Osteoblast (primary cell): Measurements from ENCODE around the gene MAGOH. TPM values are rescaled to one million over a fixed set of nuclear protein-coding genes. Genes with fewer than 3 reads are reported as not detected.

Experiments
- DNase-seq: peaks from one replicate; pipeline ENCODE4 v3.0.0; 2011; ENCODE audit warnings: low spot score, mixed read lengths; ENCODE audit not compliant: insufficient read length; ENCODE audit errors: missing footprints
- H2AFZ ChIP-seq: 2 replicates; pipeline ENCODE4 v1.6.0; 2011; ENCODE audit warnings: mild to moderate bottlenecking, low read length
- H3K27ac ChIP-seq: 2 replicates; pipeline ENCODE4 v1.5.1; 2011; ENCODE audit warnings: mild to moderate bottlenecking, low read depth, low read length, moderate library complexity
- H3K27me3 ChIP-seq: 2 replicates; pipeline ENCODE4 v1.6.0; 2012; ENCODE audit warnings: mild to moderate bottlenecking, control low read depth, inconsistent platforms, low read length, moderate library complexity; ENCODE audit not compliant: insufficient read depth
- H3K36me3 ChIP-seq: 2 replicates; pipeline ENCODE4 v1.5.1; 2011; ENCODE audit warnings: mild to moderate bottlenecking, low read length, control low read depth, moderate library complexity; ENCODE audit not compliant: insufficient read depth
- H3K4me1 ChIP-seq: 2 replicates; pipeline ENCODE4 v1.5.1; 2011; ENCODE audit warnings: mild to moderate bottlenecking, low read length, control low read depth, moderate library complexity; ENCODE audit not compliant: insufficient read depth
- H3K4me2 ChIP-seq: 2 replicates; pipeline ENCODE4 v1.6.0; 2011; ENCODE audit warnings: mild to moderate bottlenecking, low read length; ENCODE audit not compliant: insufficient read depth
- H3K4me3 ChIP-seq: fragments of 200-600 bp; sonication (generic); 3 replicates; pipeline ENCODE4 v1.5.1; 2012; ENCODE audit warnings: mild to moderate bottlenecking, low read length, inconsistent platforms; ENCODE audit not compliant: insufficient read depth
- H3K79me2 ChIP-seq: 2 replicates; pipeline ENCODE4 v1.6.0; 2012; ENCODE audit warnings: mild to moderate bottlenecking, low read length, control low read depth, inconsistent platforms; ENCODE audit not compliant: insufficient read depth
- H3K9me3 ChIP-seq: 2 replicates; pipeline ENCODE4 v1.5.1; 2011; ENCODE audit warnings: low read depth, low read length, control low read depth
- H4K20me1 ChIP-seq: 2 replicates; pipeline ENCODE4 v1.6.0; 2012; ENCODE audit warnings: mild to moderate bottlenecking, low read length, control low read depth; ENCODE audit not compliant: insufficient read depth
- total RNA-seq: library from RNA; depleted of rRNA; stranded (reverse); fragments of >200 nt; gene quantifications from 2 replicates; pipeline ENCODE4 v1.2.3, GENCODE V29; 2012
- TF ChIP-seq, protein P1 (sequence below): IDR thresholded peaks from 2 replicates; pipeline ENCODE4 v1.5.1; 2011; ENCODE audit warnings: mild to moderate bottlenecking, low read depth, low read length, moderate library complexity; ENCODE audit errors: extremely low read depth

The MAGOH gene
- total RNA-seq, 1 donor: 22.8 TPM

DNA sequence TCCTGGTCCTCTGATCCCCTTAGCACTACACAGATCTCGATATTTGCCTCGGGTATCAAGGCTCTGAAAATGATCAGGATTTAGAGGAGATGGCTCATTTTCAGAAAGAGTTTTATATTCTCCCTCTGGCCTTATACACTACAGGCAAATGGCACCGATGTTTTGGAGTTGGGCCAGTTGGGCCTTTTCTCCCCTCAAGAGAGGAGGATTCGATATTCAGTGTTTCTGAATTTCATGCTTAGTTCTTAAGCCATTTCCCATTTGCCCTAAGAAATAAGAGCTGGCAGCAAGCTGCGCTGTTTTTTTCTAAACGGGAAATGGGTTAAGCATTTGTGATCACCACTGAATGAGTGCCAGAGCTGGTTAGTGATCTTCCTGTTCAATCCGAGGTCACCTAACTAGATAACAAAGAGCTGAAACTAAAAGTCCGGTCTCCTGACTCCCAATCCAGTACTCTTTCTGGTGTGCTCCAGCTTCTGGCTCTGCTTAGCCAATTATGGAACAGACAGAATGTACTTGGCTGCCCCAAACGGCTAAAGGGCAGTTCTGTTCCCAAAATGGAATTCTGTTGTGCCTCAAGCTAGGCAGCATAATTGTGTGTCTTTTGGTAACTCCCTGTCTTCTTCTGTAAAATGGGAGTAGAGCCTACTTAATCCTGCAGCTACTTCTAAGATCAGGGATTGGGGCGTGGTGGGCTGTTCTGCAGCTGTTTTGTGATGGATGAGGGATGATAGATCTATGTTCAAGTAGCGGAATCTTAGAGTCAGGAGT is 42.9 kb downstream of the MAGOH start:
- TF ChIP-seq, protein P1, sequence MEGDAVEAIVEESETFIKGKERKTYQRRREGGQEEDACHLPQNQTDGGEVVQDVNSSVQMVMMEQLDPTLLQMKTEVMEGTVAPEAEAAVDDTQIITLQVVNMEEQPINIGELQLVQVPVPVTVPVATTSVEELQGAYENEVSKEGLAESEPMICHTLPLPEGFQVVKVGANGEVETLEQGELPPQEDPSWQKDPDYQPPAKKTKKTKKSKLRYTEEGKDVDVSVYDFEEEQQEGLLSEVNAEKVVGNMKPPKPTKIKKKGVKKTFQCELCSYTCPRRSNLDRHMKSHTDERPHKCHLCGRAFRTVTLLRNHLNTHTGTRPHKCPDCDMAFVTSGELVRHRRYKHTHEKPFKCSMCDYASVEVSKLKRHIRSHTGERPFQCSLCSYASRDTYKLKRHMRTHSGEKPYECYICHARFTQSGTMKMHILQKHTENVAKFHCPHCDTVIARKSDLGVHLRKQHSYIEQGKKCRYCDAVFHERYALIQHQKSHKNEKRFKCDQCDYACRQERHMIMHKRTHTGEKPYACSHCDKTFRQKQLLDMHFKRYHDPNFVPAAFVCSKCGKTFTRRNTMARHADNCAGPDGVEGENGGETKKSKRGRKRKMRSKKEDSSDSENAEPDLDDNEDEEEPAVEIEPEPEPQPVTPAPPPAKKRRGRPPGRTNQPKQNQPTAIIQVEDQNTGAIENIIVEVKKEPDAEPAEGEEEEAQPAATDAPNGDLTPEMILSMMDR: no peak
- Histone ChIP-seq H3K79me2 (peaks cover 26% of the 10 kb centered on the region), H3K4me3 (no peak overlapping the region), H3K9me3 (no peaks in the 10 kb centered on the region), H3K4me1 (peaks cover 21% of the 10 kb centered on the region), H2AFZ (peak overlapping the region; percentile 86), H3K27ac (no peak overlapping the region), H3K4me2 (peak overlapping the region; percentile 93), H4K20me1 (no peaks in the 10 kb centered on the region), H3K36me3 (peaks cover 5% of the 10 kb centered on the region), H3K27me3 (no peaks in the 10 kb centered on the region)
- no peak for DNase-seq

DNA sequence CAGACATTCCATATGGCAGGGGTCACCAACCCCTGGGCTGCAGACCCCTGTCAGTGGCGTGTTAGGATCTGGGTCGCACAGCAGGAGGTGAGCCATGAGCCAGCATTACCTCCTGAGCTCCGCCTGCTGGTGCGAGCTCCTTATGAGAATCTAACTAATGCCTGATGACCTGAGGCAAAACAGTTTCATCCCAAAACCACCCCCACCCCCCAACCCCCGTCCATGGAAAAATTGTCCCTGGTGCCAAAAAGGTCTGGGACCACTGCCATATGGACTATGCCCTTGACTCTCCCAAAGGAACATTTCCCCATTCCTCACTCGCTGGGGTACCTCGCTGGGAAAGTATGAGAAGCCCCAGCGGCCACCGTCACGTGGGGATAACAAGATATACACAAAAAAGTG is 48.1 kb downstream of the MAGOH start:
- H4K20me1 ChIP-seq: no peaks in the 10 kb centered on the region
- peaks cover 6% of the 10 kb centered on the region for H3K4me1 ChIP-seq
- TF ChIP-seq, protein P1: peak; percentile 4
- no peak overlapping the region for H3K4me2 ChIP-seq
- DNase-seq: no peak
- no peaks in the 10 kb centered on the region for H3K27me3 ChIP-seq
- no peak overlapping the region for H3K4me3 ChIP-seq
- no peak overlapping the region for H2AFZ ChIP-seq
- H3K36me3 ChIP-seq: no peaks in the 10 kb centered on the region
- no peak overlapping the region for H3K27ac ChIP-seq
- H3K79me2 ChIP-seq: no peaks in the 10 kb centered on the region
- no peaks in the 10 kb centered on the region for H3K9me3 ChIP-seq

DNA sequence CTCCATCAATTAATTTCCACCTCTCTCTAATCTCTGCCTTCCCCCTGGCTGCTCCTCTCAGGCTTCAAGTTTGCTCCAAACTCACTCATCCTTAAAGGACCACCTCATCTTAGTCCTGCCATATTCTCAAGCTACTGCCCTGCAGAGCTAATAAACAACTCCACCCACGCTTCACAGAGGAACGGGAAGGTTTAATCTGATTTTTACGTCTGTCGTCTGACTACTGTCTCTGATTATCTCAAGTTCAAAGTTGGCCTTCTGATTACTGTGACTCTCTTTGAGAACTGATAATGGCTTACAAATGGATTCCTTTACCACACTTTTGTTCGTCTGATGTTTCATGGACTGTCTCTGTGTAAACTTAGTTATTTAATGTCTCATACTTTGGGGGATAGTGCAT is 49.3 kb downstream of the MAGOH start:
- no peak for DNase-seq

DNA sequence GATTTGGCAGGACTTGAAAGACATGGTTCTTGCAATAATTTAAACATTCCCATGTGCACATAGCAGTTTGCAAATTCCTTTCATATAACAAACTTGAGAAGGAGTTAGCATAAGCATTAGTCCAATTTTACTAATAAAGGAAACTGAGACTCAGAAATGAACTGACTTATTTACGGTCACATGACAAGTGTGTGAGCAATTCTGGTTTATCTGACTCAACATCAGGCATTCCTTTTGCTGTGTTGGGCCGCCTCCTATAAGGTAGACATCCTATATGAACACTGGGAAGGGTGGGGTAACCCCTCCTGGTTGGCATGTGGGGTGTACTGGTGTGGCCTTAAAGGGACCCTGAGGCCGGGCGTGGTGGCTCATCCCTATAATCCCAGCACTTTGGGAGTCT is 50.2 kb downstream of the MAGOH start:
- Histone ChIP-seq H3K79me2 (no peaks in the 10 kb centered on the region), H3K4me3 (no peak overlapping the region), H3K9me3 (no peaks in the 10 kb centered on the region), H3K27me3 (no peaks in the 10 kb centered on the region), H3K4me2 (no peak overlapping the region), H4K20me1 (no peaks in the 10 kb centered on the region), H3K27ac (no peak overlapping the region), H3K36me3 (no peaks in the 10 kb centered on the region), H2AFZ (no peak overlapping the region), H3K4me1 (peaks cover 6% of the 10 kb centered on the region)
- DNase-seq: no peak
- TF ChIP-seq, protein P1: no peak

More for the DNA sequence above, 49.3 kb downstream of the MAGOH start:
- H3K27me3 ChIP-seq: no peaks in the 10 kb centered on the region
- no peaks in the 10 kb centered on the region for H3K79me2 ChIP-seq
- peaks cover 6% of the 10 kb centered on the region for H3K4me1 ChIP-seq
- no peaks in the 10 kb centered on the region for H3K9me3 ChIP-seq
- TF ChIP-seq, protein P1: no peak
- H3K4me3 ChIP-seq: no peak overlapping the region
- no peak overlapping the region for H3K4me2 ChIP-seq
- H4K20me1 ChIP-seq: no peaks in the 10 kb centered on the region
- H2AFZ ChIP-seq: no peak overlapping the region
- H3K36me3 ChIP-seq: no peaks in the 10 kb centered on the region
- H3K27ac ChIP-seq: no peak overlapping the region
